GM12873 (cell line): ENCODE data around the gene CD300A.

Source experiments
- CTCF ChIP-seq: IDR thresholded peaks from 2 replicates; pipeline ENCODE4 v1.5.1; 2012; ENCODE audit warnings: low read depth, mild to moderate bottlenecking, moderate library complexity, low read length, control low read depth; ENCODE audit not compliant: insufficient read depth; ENCODE audit errors: missing control alignments

The CD300A gene

GRCh38 chr17:74502861-74503260, 36.4 kb downstream of the CD300A start:
- TF ChIP-seq CTCF, result no peak

- no peak for TF ChIP-seq CTCF
Measured at GRCh38 chr17:74508156-74508555, 41.7 kb downstream of the CD300A start.

- no peak for TF ChIP-seq CTCF
Measured at GRCh38 chr17:74512036-74512435, 45.6 kb downstream of the CD300A start.

DNA sequence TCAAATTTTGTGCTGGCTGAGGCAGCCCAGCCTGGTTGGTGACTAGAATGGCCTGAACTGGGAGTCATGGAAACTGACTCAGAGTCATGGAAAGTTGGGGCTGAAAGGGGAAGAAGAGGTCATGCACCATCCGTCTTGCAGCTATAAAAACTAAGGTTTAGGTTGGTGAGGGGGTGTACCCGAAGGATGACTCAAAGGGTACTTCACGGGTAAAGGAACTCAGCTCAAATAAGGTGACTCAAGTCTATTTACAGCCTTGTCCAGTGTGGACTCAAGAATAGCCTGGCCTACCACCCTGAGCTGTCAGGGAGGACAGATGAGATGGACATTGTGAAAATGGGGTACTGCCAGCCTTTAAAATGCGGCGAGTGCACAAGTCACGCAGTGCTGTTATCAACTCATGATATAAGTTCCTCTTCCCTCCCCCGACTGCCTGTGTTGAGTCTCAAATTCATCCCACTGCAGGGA, 46.2 kb downstream of the CD300A start:
- TF ChIP-seq CTCF, result no peak

GRCh38 chr17:74513987-74514631, 47.7 kb downstream of the CD300A start:
- TF ChIP-seq CTCF, result no peak

GRCh38 chr17:74514632-74515334, 48.3 kb downstream of the CD300A start:
- TF ChIP-seq CTCF, result no peak

- no peak for TF ChIP-seq CTCF
Measured at GRCh38 chr17:74515941-74516340, 49.5 kb downstream of the CD300A start.
